ENCODE measurements around the gene PCSK5. TPM values are rescaled to one million over a fixed set of nuclear protein-coding genes. Genes with fewer than 3 reads are reported as not detected.

The PCSK5 gene
- total and polyA plus RNA-seq, 10 donors = 0.28 to 8.1 (median 5.5) TPM

GRCh38 chr9:76185432-76185831 is 295.0 kb downstream of the PCSK5 start:
- no peak for DNase-seq
- peaks cover 0 to 4% (median 0%) of the 10 kb centered on the region in 6 donors for H3K36me3 ChIP-seq
- intact Hi-C loops (cut with DNase I; ENCODE audit: low total_unique reads) = no loop called here

DNA sequence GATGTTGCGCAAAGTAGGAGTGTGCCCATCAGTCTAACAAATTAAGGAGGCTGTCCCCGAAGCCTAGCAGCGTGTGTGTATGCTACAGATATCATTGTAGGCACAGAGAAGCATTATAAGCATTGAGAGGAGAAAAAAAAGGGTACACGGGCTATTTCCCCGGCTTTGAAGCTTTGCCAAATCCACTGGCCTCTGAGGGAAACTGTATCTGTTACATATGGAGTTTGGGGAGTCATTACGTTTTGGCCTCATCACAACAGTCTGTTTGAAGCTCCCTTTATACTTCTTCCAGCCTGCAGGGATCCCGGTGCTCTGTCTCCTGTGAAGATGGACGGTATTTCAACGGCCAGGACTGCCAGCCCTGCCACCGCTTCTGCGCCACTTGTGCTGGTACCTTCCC is 297.8 kb downstream of the PCSK5 start:
- peaks cover 0 to 3% (median 0%) of the 10 kb centered on the region in 6 donors for H3K4me1 ChIP-seq
- WGBS, 5 donors = 80 to 95% (median 93%) methylated on average over 11 of the region's 11 CpGs
- no peaks in the 10 kb centered on the region for H3K9me3 ChIP-seq
- intact Hi-C loops (cut with DNase I; ENCODE audit: low total_unique reads) = no loop called here
- H3K4me3 ChIP-seq = no peak overlapping the region
- no peaks in the 10 kb centered on the region for H3K27me3 ChIP-seq (replicated peaks in 1 of 7)
- TF ChIP-seq POLR2AphosphoS5 (IDR thresholded peaks at IDR 0.05) (no peak), POLR2A (IDR thresholded peaks at IDR 0.05) (no peak)
- TF ChIP-seq, protein P1, sequence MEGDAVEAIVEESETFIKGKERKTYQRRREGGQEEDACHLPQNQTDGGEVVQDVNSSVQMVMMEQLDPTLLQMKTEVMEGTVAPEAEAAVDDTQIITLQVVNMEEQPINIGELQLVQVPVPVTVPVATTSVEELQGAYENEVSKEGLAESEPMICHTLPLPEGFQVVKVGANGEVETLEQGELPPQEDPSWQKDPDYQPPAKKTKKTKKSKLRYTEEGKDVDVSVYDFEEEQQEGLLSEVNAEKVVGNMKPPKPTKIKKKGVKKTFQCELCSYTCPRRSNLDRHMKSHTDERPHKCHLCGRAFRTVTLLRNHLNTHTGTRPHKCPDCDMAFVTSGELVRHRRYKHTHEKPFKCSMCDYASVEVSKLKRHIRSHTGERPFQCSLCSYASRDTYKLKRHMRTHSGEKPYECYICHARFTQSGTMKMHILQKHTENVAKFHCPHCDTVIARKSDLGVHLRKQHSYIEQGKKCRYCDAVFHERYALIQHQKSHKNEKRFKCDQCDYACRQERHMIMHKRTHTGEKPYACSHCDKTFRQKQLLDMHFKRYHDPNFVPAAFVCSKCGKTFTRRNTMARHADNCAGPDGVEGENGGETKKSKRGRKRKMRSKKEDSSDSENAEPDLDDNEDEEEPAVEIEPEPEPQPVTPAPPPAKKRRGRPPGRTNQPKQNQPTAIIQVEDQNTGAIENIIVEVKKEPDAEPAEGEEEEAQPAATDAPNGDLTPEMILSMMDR (IDR thresholded peaks at IDR 0.05 in 8 of 11, conservative IDR thresholded peaks at IDR 0.05 in 3 of 11) = no peak
- peaks cover 0 to 4% (median 0%) of the 10 kb centered on the region in 6 donors for H3K36me3 ChIP-seq
- no peak overlapping the region for H3K27ac ChIP-seq
- DNase-seq = no peak

More at GRCh38 chr9:76185432-76185831, 295.0 kb downstream of the PCSK5 start:
- no peaks in the 10 kb centered on the region for H3K9me3 ChIP-seq
- H3K4me1 ChIP-seq = peaks cover 0 to 3% (median 0%) of the 10 kb centered on the region in 6 donors
- 89 to 100% (median 98%) methylated on average over 1 of the region's 1 CpG for WGBS, 5 donors
- no peak for TF ChIP-seq POLR2A (IDR thresholded peaks at IDR 0.05)
- H3K27me3 ChIP-seq (replicated peaks in 1 of 7) = no peaks in the 10 kb centered on the region
- no peak overlapping the region for H3K27ac ChIP-seq
- no peak overlapping the region for H3K4me3 ChIP-seq

DNA sequence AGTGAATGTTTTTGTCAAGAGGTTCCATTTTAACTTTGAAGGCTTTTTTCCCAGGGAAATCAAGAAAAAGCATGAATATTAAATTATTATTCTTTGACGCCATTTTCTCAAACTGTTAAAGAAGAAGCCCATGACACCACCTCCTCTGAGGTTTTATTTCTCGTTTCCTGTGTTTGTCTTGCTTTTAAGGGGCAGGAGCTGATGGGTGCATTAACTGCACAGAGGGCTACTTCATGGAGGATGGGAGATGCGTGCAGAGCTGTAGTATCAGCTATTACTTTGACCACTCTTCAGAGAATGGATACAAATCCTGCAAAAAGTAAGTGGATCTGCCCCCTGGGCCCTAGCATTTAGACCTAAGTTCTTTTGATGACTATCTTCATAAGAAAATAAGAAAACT is 298.4 kb downstream of the PCSK5 start:
- no peak overlapping the region for H3K4me3 ChIP-seq
- WGBS, 5 donors = 80 to 93% (median 86%) methylated on average over 3 of the region's 3 CpGs
- H3K36me3 ChIP-seq = peaks cover 0 to 4% (median 0%) of the 10 kb centered on the region in 6 donors
- no peaks in the 10 kb centered on the region for H3K9me3 ChIP-seq
- H3K27ac ChIP-seq = no peak overlapping the region
- intact Hi-C loops (cut with DNase I; ENCODE audit: low total_unique reads) = no loop called here
- H3K4me1 ChIP-seq = peaks cover 0 to 3% (median 0%) of the 10 kb centered on the region in 6 donors
- no peaks in the 10 kb centered on the region for H3K27me3 ChIP-seq (replicated peaks in 1 of 7)
- no peak for DNase-seq
- no peak for TF ChIP-seq POLR2A (IDR thresholded peaks at IDR 0.05)
- TF ChIP-seq, protein P1 (IDR thresholded peaks at IDR 0.05 in 8 of 11, conservative IDR thresholded peaks at IDR 0.05 in 3 of 11) = no peak

DNA sequence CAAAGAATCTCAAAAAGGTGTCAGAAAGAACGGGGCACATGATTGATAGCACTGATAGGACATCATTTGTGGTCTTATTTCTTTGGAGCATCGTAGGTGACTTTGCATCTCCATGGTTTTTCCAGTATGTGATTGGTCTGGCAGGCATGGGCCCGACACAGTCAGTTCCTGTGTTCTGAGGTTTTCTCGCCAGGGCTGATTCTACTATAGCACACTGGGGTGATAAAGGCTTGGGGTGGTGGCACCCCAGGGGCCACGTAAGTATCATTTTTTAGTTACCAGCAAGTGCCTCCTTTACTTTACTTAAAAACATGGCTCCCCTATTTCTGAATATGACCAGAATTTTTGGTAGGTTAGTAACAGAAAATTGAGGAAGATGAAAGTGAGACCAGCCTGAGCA is 301.0 kb downstream of the PCSK5 start:
- Histone ChIP-seq H3K4me1 (no peaks in the 10 kb centered on the region), H3K27me3 (replicated peaks in 1 of 7) (no peaks in the 10 kb centered on the region), H3K27ac (no peak overlapping the region), H3K9me3 (no peaks in the 10 kb centered on the region), H3K4me3 (no peak overlapping the region), H3K36me3 (peaks cover 0 to 4% (median 0%) of the 10 kb centered on the region in 6 donors)
- TF ChIP-seq, protein P1 (IDR thresholded peaks at IDR 0.05 in 8 of 11, conservative IDR thresholded peaks at IDR 0.05 in 3 of 11) = no peak
- no peak for TF ChIP-seq POLR2A (IDR thresholded peaks at IDR 0.05)
- DNase-seq = no peak
- WGBS, 5 donors = 79 to 92% (median 90%) methylated on average over 5 of the region's 5 CpGs
- intact Hi-C loops (cut with DNase I; ENCODE audit: low total_unique reads) = no loop called here

DNA sequence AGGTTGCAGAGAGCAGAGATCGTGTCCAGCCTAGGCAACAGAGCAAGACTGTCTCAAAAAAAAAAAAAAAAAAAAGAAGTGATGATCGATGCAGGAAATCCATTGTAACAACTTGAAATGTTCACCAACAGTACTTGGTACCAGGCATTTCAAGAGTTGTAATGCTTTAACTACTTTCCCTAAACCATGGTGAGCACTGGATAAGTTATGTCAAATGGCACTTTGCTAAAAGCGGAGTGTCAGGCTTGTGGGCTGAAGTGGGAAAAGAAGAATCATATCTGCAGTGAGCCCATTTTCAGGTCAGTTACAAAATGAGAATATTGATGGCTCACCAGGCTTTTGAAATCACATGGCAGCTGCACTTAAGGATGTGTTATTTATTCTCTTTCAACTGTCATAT is 301.5 kb downstream of the PCSK5 start:
- Histone ChIP-seq H3K27ac (no peak overlapping the region), H3K9me3 (no peaks in the 10 kb centered on the region), H3K36me3 (peaks cover 0 to 4% (median 0%) of the 10 kb centered on the region in 6 donors), H3K4me3 (no peak overlapping the region), H3K4me1 (no peaks in the 10 kb centered on the region), H3K27me3 (replicated peaks in 1 of 7) (no peaks in the 10 kb centered on the region)
- TF ChIP-seq, protein P1 (IDR thresholded peaks at IDR 0.05 in 8 of 11, conservative IDR thresholded peaks at IDR 0.05 in 3 of 11) = no peak
- TF ChIP-seq POLR2A (IDR thresholded peaks at IDR 0.05) (no peak), POLR2AphosphoS5 (IDR thresholded peaks at IDR 0.05) (no peak)
- intact Hi-C loops (cut with DNase I; ENCODE audit: low total_unique reads) = no loop called here
- DNase-seq = no peak
- 88 to 94% (median 92%) methylated on average over 3 of the region's 3 CpGs for WGBS, 5 donors
